GM19467 (cell line): Measurements from ENCODE around the gene MTA1.
A peak's percentile ranks its signal among the peaks of the same experiment; 100 is the strongest.

ENCODE experiments used
- ATAC-seq: cut with Tn5 transposase; IDR thresholded peaks from one replicate; pipeline ENCODE4 v1.9.1; 2021; ENCODE audit warnings: mild to moderate bottlenecking, moderate library complexity; ENCODE audit not compliant: unreplicated experiment

The MTA1 gene

GRCh38 chr14:105386581-105387529 lies 32.8 kb upstream of the MTA1 start:
- ATAC-seq, result no peak

- ATAC-seq, result no peak
These were observed 32.1 kb upstream of the MTA1 start for GRCh38 chr14:105387530-105387922.

- ATAC-seq, result no peak
These were observed 31.3 kb upstream of the MTA1 start for GRCh38 chr14:105388110-105388951.

- ATAC-seq, result no peak
These were observed 30.7 kb upstream of the MTA1 start for GRCh38 chr14:105388976-105389375.

GRCh38 chr14:105389534-105389933 lies 30.1 kb upstream of the MTA1 start:
- ATAC-seq, result no peak

- no peak for ATAC-seq
These were observed 29.4 kb upstream of the MTA1 start for GRCh38 chr14:105389976-105390848.

- ATAC-seq, result no peak
These were observed 28.7 kb upstream of the MTA1 start for GRCh38 chr14:105390849-105391500.

GRCh38 chr14:105391541-105391940 lies 28.1 kb upstream of the MTA1 start:
- ATAC-seq, result no peak

GRCh38 chr14:105392131-105393090 lies 27.2 kb upstream of the MTA1 start:
- no peak for ATAC-seq

GRCh38 chr14:105393151-105393550 lies 26.5 kb upstream of the MTA1 start:
- ATAC-seq, result no peak

- ATAC-seq, result no peak
These were observed 24.7 kb upstream of the MTA1 start for GRCh38 chr14:105394714-105395537.

GRCh38 chr14:105395538-105395854 lies 24.1 kb upstream of the MTA1 start:
- ATAC-seq, result no peak

GRCh38 chr14:105397350-105397931 lies 22.2 kb upstream of the MTA1 start:
- ATAC-seq, result no peak

- peak; percentile 67 for ATAC-seq
These were observed 21.4 kb upstream of the MTA1 start, which contains the start of gene TEX22 for GRCh38 chr14:105398044-105398725. Gene TEX22 (plus strand): TSS chr14:105398538. CDS start chr14:105399341, 803 bp downstream.

GRCh38 chr14:105398726-105399465 lies 20.7 kb upstream of the MTA1 start:
- peak; percentile 27 for ATAC-seq

- ATAC-seq, result no peak
These were observed 20.2 kb upstream of the MTA1 start for GRCh38 chr14:105399466-105399775.

GRCh38 chr14:105400016-105400415 lies 19.6 kb upstream of the MTA1 start:
- ATAC-seq, result no peak
